Neural crest cell (in vitro differentiated cells): ENCODE data around the gene MSL2. TPM values are rescaled to one million over a fixed set of nuclear protein-coding genes. Genes with fewer than 3 reads are reported as not detected.
A peak's percentile ranks its signal among the peaks of the same experiment; 100 is the strongest.
"Not testable (repeated sequence)": the region's sequence is repeated elsewhere in the genome, so short reads cannot be mapped to it uniquely, and the experiment has no call there.

Experiments used
- DNase-seq: peaks from one replicate; pipeline ENCODE4 v3.0.0; 2021; ENCODE audit warnings: low read depth, mixed read lengths, low spot score
- H3K27ac Mint-ChIP-seq: one replicate; pipeline ENCODE4 v1.8.0; 2021; ENCODE audit warnings: mild to moderate bottlenecking, mixed read lengths; ENCODE audit not compliant: unreplicated experiment
- H3K27me3 Mint-ChIP-seq: 2 replicates; pipeline ENCODE4 v1.8.0; 2021; ENCODE audit warnings: low read depth, mild to moderate bottlenecking, mixed read lengths
- H3K36me3 Mint-ChIP-seq: 2 replicates; pipeline ENCODE4 v1.8.0; 2021; ENCODE audit warnings: low read depth, mild to moderate bottlenecking, mixed read lengths
- H3K4me1 Mint-ChIP-seq: 2 replicates; pipeline ENCODE4 v1.8.0; 2021; ENCODE audit warnings: mixed read lengths
- H3K4me3 Mint-ChIP-seq: one replicate; pipeline ENCODE4 v1.8.0; 2021; ENCODE audit warnings: mild to moderate bottlenecking, mixed read lengths
- H3K9me3 Mint-ChIP-seq: 2 replicates; pipeline ENCODE4 v1.8.0; 2021; ENCODE audit warnings: mixed read lengths
- CTCF ChIP-seq: fragments of 200-600 bp; sonication (generic); conservative IDR thresholded peaks from 2 replicates; pipeline ENCODE4 v1.5.0; 2021; ENCODE audit warnings: antibody characterized with exemption, mild to moderate bottlenecking
- total RNA-seq: library from RNA; stranded (reverse); gene quantifications from 2 replicates; pipeline ENCODE4 v1.2.1, GENCODE V29; 2021

MSL2 gene
- total RNA-seq, 1 donor from 2014 or later = 47.4 TPM

- Mint-ChIP-seq H3K9me3 (no peaks in the 10 kb centered on the region), H3K4me3 (no peak overlapping the region), H3K4me1 (no peaks in the 10 kb centered on the region), H3K27ac (no peak overlapping the region), H3K36me3 (no peaks in the 10 kb centered on the region), H3K27me3 (no peaks in the 10 kb centered on the region)
- TF ChIP-seq CTCF = no peak
- no peak for DNase-seq
These were observed 59.7 kb downstream of the MSL2 start for GRCh38 chr3:136136454-136136853.

- peaks cover 2% of the 10 kb centered on the region for H3K36me3 Mint-ChIP-seq
- TF ChIP-seq CTCF = no peak
- H3K27ac Mint-ChIP-seq = peak overlapping the region; percentile 79
- H3K4me1 Mint-ChIP-seq = no peaks in the 10 kb centered on the region
- no peak for DNase-seq
- peaks cover 2% of the 10 kb centered on the region for H3K9me3 Mint-ChIP-seq
- no peak overlapping the region for H3K4me3 Mint-ChIP-seq
- H3K27me3 Mint-ChIP-seq = no peaks in the 10 kb centered on the region
These were observed 60.9 kb downstream of the MSL2 start for GRCh38 chr3:136135039-136135802.

GRCh38 chr3:136134091-136134490 lies 62.0 kb downstream of the MSL2 start:
- Mint-ChIP-seq H3K27me3 (no peaks in the 10 kb centered on the region), H3K9me3 (peaks cover 3% of the 10 kb centered on the region), H3K36me3 (peaks cover 5% of the 10 kb centered on the region), H3K4me3 (no peak overlapping the region), H3K27ac (no peak overlapping the region), H3K4me1 (no peaks in the 10 kb centered on the region)
- no peak for TF ChIP-seq CTCF
- no peak for DNase-seq

- not testable (repeated sequence) for H3K27ac Mint-ChIP-seq, H3K27me3 Mint-ChIP-seq
These were observed 64.5 kb downstream of the MSL2 start for GRCh38 chr3:136131647-136132046.

GRCh38 chr3:136122006-136122405 lies 74.1 kb downstream of the MSL2 start:
- Mint-ChIP-seq H3K36me3 (peaks cover 50% of the 10 kb centered on the region), H3K4me3 (no peak overlapping the region), H3K9me3 (peaks cover 3% of the 10 kb centered on the region), H3K27me3 (no peaks in the 10 kb centered on the region), H3K27ac (no peak overlapping the region), H3K4me1 (no peaks in the 10 kb centered on the region)
- DNase-seq = no peak
- TF ChIP-seq CTCF = no peak

More at GRCh38 chr3:136131647-136132046, 64.5 kb downstream of the MSL2 start:
- not testable (repeated sequence) for H3K4me3 Mint-ChIP-seq, H3K9me3 Mint-ChIP-seq, H3K4me1 Mint-ChIP-seq, DNase-seq
- peaks cover 23% of the 10 kb centered on the region for H3K36me3 Mint-ChIP-seq
